Endothelial cell of umbilical vein (primary cell): Measurements from ENCODE around the gene KSR1. TPM values are rescaled to one million over a fixed set of nuclear protein-coding genes. Genes with fewer than 3 reads are reported as not detected.

Source experiments
- BruUV-seq: library from RNA; stranded (reverse); fragments of 400-500 nt; replicated peaks from 2 replicates; lab custom pipeline; 2021; lab: Mats Ljungman, UMichigan
- CTCF ChIA-PET: fragments of 300-600, 350-600 bp; sonication (Branson Sonifier 250); formaldehyde crosslinking; loops from one replicate; lab custom pipeline; 2021; ENCODE audit warnings: antibody characterized with exemption, inconsistent platforms; lab: Charles Lee
- POLR2A ChIA-PET: fragments of 300-600, 350-600 bp; sonication (Branson Sonifier 250); formaldehyde crosslinking; loops from one replicate; lab custom pipeline; 2021; ENCODE audit warnings: antibody characterized with exemption, inconsistent platforms; lab: Charles Lee
- DNase-seq: peaks from one replicate; pipeline ENCODE4 v3.0.0-alpha.2; 2011; ENCODE audit warnings: low read depth, low spot score
- FAIRE-seq: peaks from 2 replicates; lab custom pipeline; 2011; peaks lifted over from hg19 to GRCh38; lab: Jason Lieb, UNC
- H2AFZ ChIP-seq: 2 replicates; pipeline ENCODE4 v1.6.0; 2012; ENCODE audit warnings: low read depth, low read length, control low read depth, inconsistent platforms
- H3K27ac ChIP-seq: 2 replicates; pipeline ENCODE4 v1.5.1; 2011; ENCODE audit warnings: low read depth, mild to moderate bottlenecking, control low read depth, low read length, moderate library complexity; ENCODE audit not compliant: insufficient read depth
- H3K27me3 ChIP-seq, 2 experiments: 2 replicates each; pipeline versions ENCODE4 v1.6.0 to v1.6.1; 2011; ENCODE audit warnings: low read length in 2 of 2, mixed read lengths in 1 of 2; ENCODE audit not compliant: control insufficient read depth in 2 of 2, insufficient read depth in 2 of 2
- H3K36me3 ChIP-seq, 2 experiments: 2 replicates in 1 of 2; 3 replicates in 1 of 2; pipeline ENCODE4 v1.5.1; 2011; ENCODE audit warnings: low read length in 2 of 2, mild to moderate bottlenecking in 1 of 2, moderate library complexity in 1 of 2; ENCODE audit not compliant: control insufficient read depth in 2 of 2, insufficient read depth in 2 of 2; ENCODE audit errors: extremely low read depth in 1 of 2
- H3K4me1 ChIP-seq: 3 replicates; pipeline ENCODE4 v1.5.1; 2011; ENCODE audit warnings: mild to moderate bottlenecking, low read length; ENCODE audit not compliant: control insufficient read depth, insufficient read depth; ENCODE audit errors: extremely low read depth
- H3K4me2 ChIP-seq: 2 replicates; pipeline ENCODE4 v1.6.1; 2011; ENCODE audit warnings: low read length, control low read depth, mixed read lengths; ENCODE audit not compliant: insufficient read depth
- H3K4me3 ChIP-seq, 3 experiments: fragments of 200-600 bp in 1 of 3; sonication (generic), shearing (Covaris generic) in 1 of 3; replicated peaks in 1 of 3; 2 replicates each; pipeline ENCODE4 v1.5.1; 2011 to 2016; ENCODE audit warnings: control low read depth in 3 of 3, low read length in 3 of 3, mild to moderate bottlenecking in 2 of 3, inconsistent platforms in 1 of 3, low read depth in 1 of 3, moderate library complexity in 1 of 3; ENCODE audit not compliant: insufficient read depth in 1 of 3
- H3K79me2 ChIP-seq: 2 replicates; pipeline ENCODE4 v1.6.0; 2012; ENCODE audit warnings: low read length, inconsistent platforms; ENCODE audit not compliant: control insufficient read depth, insufficient read depth
- H3K9ac ChIP-seq: replicated peaks from 2 replicates; pipeline ENCODE3; 2011; ENCODE audit warnings: low read length, control low read depth; ENCODE audit not compliant: insufficient read depth; ENCODE audit errors: extremely low read depth
- H3K9me1 ChIP-seq: replicated peaks from 3 replicates; pipeline ENCODE4 v1.6.0; 2011; ENCODE audit warnings: mild to moderate bottlenecking, low read length; ENCODE audit not compliant: control insufficient read depth, insufficient read depth; ENCODE audit errors: extremely low read depth
- H3K9me3 ChIP-seq: replicated peaks from 2 replicates; pipeline ENCODE4 v1.5.1; 2012; ENCODE audit warnings: low read length, inconsistent platforms; ENCODE audit not compliant: control insufficient read depth, insufficient read depth
- H4K20me1 ChIP-seq: replicated peaks from 2 replicates; pipeline ENCODE3; 2011; ENCODE audit warnings: mild to moderate bottlenecking, low read length; ENCODE audit not compliant: control insufficient read depth, insufficient read depth; ENCODE audit errors: extremely low read depth
- EZH2 ChIP-seq: IDR thresholded peaks from 2 replicates; pipeline ENCODE4 v1.6.1; 2012; ENCODE audit warnings: borderline replicate concordance, low read depth, mild to moderate bottlenecking, moderate library complexity, low read length, inconsistent platforms; ENCODE audit not compliant: severe bottlenecking
- FOS ChIP-seq: IDR thresholded peaks from 2 replicates; pipeline ENCODE4 v1.6.1; 2011; ENCODE audit warnings: mild to moderate bottlenecking, low read length, moderate library complexity, borderline replicate concordance; ENCODE audit not compliant: insufficient read depth
- GATA2 ChIP-seq: IDR thresholded peaks from 2 replicates; pipeline ENCODE4 v1.7.0; 2011; ENCODE audit warnings: low read depth, mild to moderate bottlenecking, moderate library complexity, mixed read lengths, low read length; ENCODE audit not compliant: insufficient read length, insufficient read depth
- JUN ChIP-seq: IDR thresholded peaks from 2 replicates; pipeline ENCODE4 v1.6.1; 2011; ENCODE audit warnings: borderline replicate concordance, low read depth; ENCODE audit not compliant: insufficient read length, insufficient read depth
- MYC ChIP-seq: IDR thresholded peaks from one replicate; pipeline ENCODE4 v1.6.1; 2011; ENCODE audit warnings: mild to moderate bottlenecking, low read depth, low read length
- POLR2A ChIP-seq: IDR thresholded peaks from 2 replicates; pipeline ENCODE4 v1.6.1; 2012; ENCODE audit warnings: low read depth, mild to moderate bottlenecking, control low read depth, low read length
- POLR2AphosphoS5 ChIP-seq: IDR thresholded peaks from 2 replicates; pipeline ENCODE4 v1.6.1; 2012; ENCODE audit warnings: low read depth, mild to moderate bottlenecking, control low read depth, low read length, moderate library complexity; ENCODE audit not compliant: insufficient read depth
- dilution Hi-C: fragments of 300-500 bp; cut with MboI; formaldehyde crosslinking; loops from one replicate; pipeline ENCODE4 v1.15.0; 2019; ENCODE audit warnings: low sequenced_read_pairs; ENCODE audit not compliant: extremely low pct_ligation_motif_present
- intact Hi-C: fragments of 100-400 bp; cut with micrococcal nuclease; formaldehyde crosslinking; loops from one replicate; pipeline ENCODE4 v1.10.0; 2022
- polyA plus RNA-seq, 4 experiments: library from polyadenylated mRNA; depleted of rRNA in 3 of 4; stranded (reverse) in 3 of 4; unstranded in 1 of 4; fragments of >200 nt; gene quantifications; 2 replicates each; pipeline versions ENCODE4 v1.2.1 to v1.2.3, GENCODE V29; 2011 to 2012; ENCODE audit warnings: missing spikeins in 1 of 4
- total RNA-seq: library from RNA; stranded (reverse); gene quantifications from 2 replicates; pipeline ENCODE4 v1.2.3, GENCODE V29; 2021
- TF ChIP-seq, protein P1 (sequence below), 2 donors: IDR thresholded peaks; 1 replicate in 1 of 2; 2 replicates in 1 of 2; pipeline ENCODE4 v1.5.1; 2011; ENCODE audit warnings: low read length in 2 of 2, mild to moderate bottlenecking in 2 of 2, moderate library complexity in 2 of 2, control low read depth in 1 of 2, inconsistent platforms in 1 of 2, low read depth in 1 of 2; ENCODE audit not compliant: insufficient read depth in 1 of 2; ENCODE audit errors: extremely low read depth in 1 of 2
- TF ChIP-seq, protein P2 (sequence below): IDR thresholded peaks from 2 replicates; pipeline ENCODE4 v1.6.1; 2011; ENCODE audit not compliant: insufficient read depth, insufficient read length

Gene KSR1
- total and polyA plus RNA-seq, 2 donors (not counting 3 experiments of a cell fraction or from before 2014, with no cell fraction given): 35.4 to 80.2 TPM

DNA sequence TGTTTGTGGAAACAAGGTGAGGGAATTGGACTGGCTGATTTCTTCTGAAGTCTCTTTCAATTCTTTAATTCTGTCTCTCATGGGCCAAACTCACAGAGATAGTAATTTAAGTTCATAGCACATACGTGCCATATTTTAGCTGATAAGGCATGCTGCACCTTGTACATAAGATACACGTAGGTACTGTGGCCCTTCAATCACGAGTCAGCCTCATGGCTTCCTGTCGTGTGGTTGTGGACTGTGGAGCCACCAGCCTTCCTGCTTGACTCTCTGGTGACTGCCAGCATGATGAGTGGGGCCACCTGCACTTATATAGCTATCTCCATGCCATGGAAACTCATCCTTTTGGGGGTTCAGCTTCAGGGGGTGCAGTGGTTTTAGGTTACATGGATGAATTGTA is 25.1 kb downstream of the KSR1 start:
- Histone ChIP-seq H3K27me3 (no peaks in the 10 kb centered on the region), H3K9me3 (no peaks in the 10 kb centered on the region), H2AFZ (no peak overlapping the region), H3K9ac (no peak overlapping the region), H4K20me1 (no peaks in the 10 kb centered on the region), H3K4me3 (no peak overlapping the region), H3K9me1 (no peaks in the 10 kb centered on the region), H3K4me1 (peaks cover 3% of the 10 kb centered on the region), H3K27ac (no peak overlapping the region), H3K79me2 (peaks cover 18% of the 10 kb centered on the region), H3K4me2 (no peak overlapping the region), H3K36me3 (peaks cover 0 to 2% of the 10 kb centered on the region in 2 experiments)
- CTCF ChIA-PET: interaction anchor here (0.7 kb wide), 1 partner anchor 82 kb away, joined by 3 read pairs; no protein-coding TSS in a partner anchor
- TF ChIP-seq, protein P1, sequence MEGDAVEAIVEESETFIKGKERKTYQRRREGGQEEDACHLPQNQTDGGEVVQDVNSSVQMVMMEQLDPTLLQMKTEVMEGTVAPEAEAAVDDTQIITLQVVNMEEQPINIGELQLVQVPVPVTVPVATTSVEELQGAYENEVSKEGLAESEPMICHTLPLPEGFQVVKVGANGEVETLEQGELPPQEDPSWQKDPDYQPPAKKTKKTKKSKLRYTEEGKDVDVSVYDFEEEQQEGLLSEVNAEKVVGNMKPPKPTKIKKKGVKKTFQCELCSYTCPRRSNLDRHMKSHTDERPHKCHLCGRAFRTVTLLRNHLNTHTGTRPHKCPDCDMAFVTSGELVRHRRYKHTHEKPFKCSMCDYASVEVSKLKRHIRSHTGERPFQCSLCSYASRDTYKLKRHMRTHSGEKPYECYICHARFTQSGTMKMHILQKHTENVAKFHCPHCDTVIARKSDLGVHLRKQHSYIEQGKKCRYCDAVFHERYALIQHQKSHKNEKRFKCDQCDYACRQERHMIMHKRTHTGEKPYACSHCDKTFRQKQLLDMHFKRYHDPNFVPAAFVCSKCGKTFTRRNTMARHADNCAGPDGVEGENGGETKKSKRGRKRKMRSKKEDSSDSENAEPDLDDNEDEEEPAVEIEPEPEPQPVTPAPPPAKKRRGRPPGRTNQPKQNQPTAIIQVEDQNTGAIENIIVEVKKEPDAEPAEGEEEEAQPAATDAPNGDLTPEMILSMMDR (IDR thresholded peaks at IDR 0.05; ENCODE audit: extremely low read depth in 1 of 2, insufficient read depth in 1 of 2, low read depth in 1 of 2, low read length in 2 of 2): no peak
- TF ChIP-seq POLR2A (no peak), GATA2 (no peak), JUN (no peak), POLR2AphosphoS5 (no peak), FOS (no peak), EZH2 (no peak), MYC (no peak)
- TF ChIP-seq, protein P2, sequence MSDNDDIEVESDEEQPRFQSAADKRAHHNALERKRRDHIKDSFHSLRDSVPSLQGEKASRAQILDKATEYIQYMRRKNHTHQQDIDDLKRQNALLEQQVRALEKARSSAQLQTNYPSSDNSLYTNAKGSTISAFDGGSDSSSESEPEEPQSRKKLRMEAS: no peak
- no peak for DNase-seq
- dilution Hi-C loops: no loop called here
- intact Hi-C loops: loop anchor here (5.0 kb wide), 1 partner anchor 41 kb away; no protein-coding TSS in a partner anchor
- no TSS peak for BruUV-seq
- POLR2A ChIA-PET: no interaction called here
- FAIRE-seq: no peak
